NB4 (cell line): ENCODE data around the gene KCNJ5.

ENCODE experiments used
- POLR2A ChIP-seq: IDR thresholded peaks from 2 replicates; pipeline ENCODE4 v1.6.1; 2011; ENCODE audit warnings: mild to moderate bottlenecking; ENCODE audit not compliant: insufficient read length; ENCODE audit errors: extremely low read depth
- TF ChIP-seq, protein P1 (sequence below): IDR thresholded peaks from one replicate; pipeline ENCODE4 v1.5.1; 2012; ENCODE audit warnings: low read depth, low read length
- TF ChIP-seq, protein P2 (sequence below): IDR thresholded peaks from 2 replicates; pipeline ENCODE4 v1.6.1; 2011; ENCODE audit warnings: low read depth, low read length

DNA sequence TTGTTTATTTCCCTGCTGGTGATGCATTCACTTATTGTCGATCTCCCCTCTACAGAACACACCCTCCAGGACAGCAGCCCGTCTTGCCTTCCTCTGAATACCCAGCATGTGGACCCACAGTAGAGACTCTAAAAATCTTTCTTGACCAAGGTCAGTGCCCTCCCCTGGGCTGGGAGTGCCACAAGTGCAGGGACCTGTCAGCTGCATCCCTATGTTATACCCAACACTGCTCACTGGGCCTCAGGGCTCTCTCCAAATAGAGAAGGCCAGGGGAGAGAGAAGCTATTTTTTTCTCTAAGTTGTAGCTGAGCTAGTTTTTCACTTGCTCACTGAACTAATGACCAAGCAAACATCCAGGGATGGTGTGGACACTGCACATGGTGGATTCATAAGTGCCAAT is 33.8 kb upstream of the KCNJ5 start:
- TF ChIP-seq, protein P1, sequence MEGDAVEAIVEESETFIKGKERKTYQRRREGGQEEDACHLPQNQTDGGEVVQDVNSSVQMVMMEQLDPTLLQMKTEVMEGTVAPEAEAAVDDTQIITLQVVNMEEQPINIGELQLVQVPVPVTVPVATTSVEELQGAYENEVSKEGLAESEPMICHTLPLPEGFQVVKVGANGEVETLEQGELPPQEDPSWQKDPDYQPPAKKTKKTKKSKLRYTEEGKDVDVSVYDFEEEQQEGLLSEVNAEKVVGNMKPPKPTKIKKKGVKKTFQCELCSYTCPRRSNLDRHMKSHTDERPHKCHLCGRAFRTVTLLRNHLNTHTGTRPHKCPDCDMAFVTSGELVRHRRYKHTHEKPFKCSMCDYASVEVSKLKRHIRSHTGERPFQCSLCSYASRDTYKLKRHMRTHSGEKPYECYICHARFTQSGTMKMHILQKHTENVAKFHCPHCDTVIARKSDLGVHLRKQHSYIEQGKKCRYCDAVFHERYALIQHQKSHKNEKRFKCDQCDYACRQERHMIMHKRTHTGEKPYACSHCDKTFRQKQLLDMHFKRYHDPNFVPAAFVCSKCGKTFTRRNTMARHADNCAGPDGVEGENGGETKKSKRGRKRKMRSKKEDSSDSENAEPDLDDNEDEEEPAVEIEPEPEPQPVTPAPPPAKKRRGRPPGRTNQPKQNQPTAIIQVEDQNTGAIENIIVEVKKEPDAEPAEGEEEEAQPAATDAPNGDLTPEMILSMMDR = no peak
- no peak for TF ChIP-seq POLR2A
- TF ChIP-seq, protein P2, sequence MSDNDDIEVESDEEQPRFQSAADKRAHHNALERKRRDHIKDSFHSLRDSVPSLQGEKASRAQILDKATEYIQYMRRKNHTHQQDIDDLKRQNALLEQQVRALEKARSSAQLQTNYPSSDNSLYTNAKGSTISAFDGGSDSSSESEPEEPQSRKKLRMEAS = no peak
